ENCODE data around the gene DIP2C. TPM values are rescaled to one million over a fixed set of nuclear protein-coding genes. Genes with fewer than 3 reads are reported as not detected.

DIP2C gene
- total and polyA plus RNA-seq, 2 donors (not counting 1 experiment from before 2014, with no cell fraction given): 1.3 to 1.9 TPM

DNA sequence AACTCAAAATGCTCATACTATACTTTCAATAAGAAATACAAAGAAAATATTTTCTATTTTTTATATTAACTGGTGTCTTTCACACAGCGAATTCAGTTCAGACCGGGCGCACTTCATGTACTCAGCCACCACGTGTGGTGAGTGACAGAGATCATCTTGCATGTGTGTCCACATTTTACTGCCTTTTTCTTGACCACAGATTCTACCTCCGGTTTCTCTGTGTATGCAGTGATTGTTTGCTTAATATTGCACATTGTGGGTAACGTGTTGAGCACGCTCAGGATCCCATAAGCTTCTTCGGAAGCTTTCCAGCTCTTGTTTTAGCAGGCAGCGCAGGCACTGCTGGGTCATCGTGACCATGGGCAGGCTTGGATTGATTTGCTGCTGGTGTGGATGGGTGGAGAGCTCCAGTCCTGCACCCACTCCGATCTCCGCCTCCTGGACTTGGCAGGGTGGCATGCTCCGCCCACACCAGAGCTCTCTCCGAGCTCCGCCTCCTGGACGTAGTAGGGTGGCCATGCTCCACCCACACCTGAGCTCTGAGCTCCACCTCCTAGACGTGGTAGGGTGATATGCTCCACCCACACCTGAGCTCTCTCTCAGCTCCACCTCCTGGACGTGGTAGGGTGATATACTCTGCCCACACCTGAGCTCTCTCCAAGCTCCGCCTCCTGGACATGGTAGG is 253.3 kb downstream of the DIP2C start:
- Histone ChIP-seq H3K27me3 (replicated peaks in 1 of 4; ENCODE audit: control extremely low read depth in 1 of 4, control insufficient read depth in 3 of 4, insufficient read depth in 4 of 4, low read length in 3 of 4) (no peaks in the 10 kb centered on the region), H2AFZ (ENCODE audit: insufficient read depth, low read depth, low read length, poor library complexity, severe bottlenecking) (no peak overlapping the region), H3K4me1 (ENCODE audit: control insufficient read depth in 2 of 2, insufficient read depth in 2 of 2, low read length in 2 of 2) (no peaks in the 10 kb centered on the region), H3K4me2 (replicated peaks; ENCODE audit: low read depth, low read length, poor library complexity, severe bottlenecking) (no peak overlapping the region), H3K36me3 (replicated peaks in 1 of 2; ENCODE audit: control extremely low read depth in 1 of 2, control insufficient read depth in 1 of 2, extremely low read depth in 1 of 2, insufficient read depth in 2 of 2, low read length in 1 of 2) (no peaks in the 10 kb centered on the region), H3K79me2 (ENCODE audit: control insufficient read depth, insufficient read depth, low read length) (no peaks in the 10 kb centered on the region), H3K9ac (ENCODE audit: low read length) (no peak overlapping the region), H4K20me1 (ENCODE audit: control insufficient read depth, insufficient read depth, low read length, poor library complexity, severe bottlenecking) (no peaks in the 10 kb centered on the region), H3K4me3 (ENCODE audit: control extremely low read depth in 1 of 5, extremely low read depth in 1 of 5, insufficient read depth in 1 of 5, low read depth in 2 of 5, low read length in 4 of 5) (no peak overlapping the region), H3K9me3 (ENCODE audit: control extremely low read depth in 1 of 3, control insufficient read depth in 2 of 3, insufficient read depth in 1 of 3, low read length in 2 of 3) (peaks cover 0 to 13% (median 0%) of the 10 kb centered on the region in 3 donors), H3K27ac (ENCODE audit: low read length in 2 of 2) (no peak overlapping the region)
- H3K4me3 Mint-ChIP-seq: no peak overlapping the region
- no peak overlapping the region for H3K27ac Mint-ChIP-seq
- WGBS (ENCODE audit: insufficient coverage): 100% methylated on average over 13 of the region's 19 CpGs
- POLR2A ChIA-PET: no interaction called here
- DNase-seq: no peak
- no peaks in the 10 kb centered on the region for H3K4me1 Mint-ChIP-seq
- CTCF ChIA-PET: no interaction called here
- peaks cover 2% of the 10 kb centered on the region for H3K9me3 Mint-ChIP-seq (ENCODE audit: insufficient read depth)
- no peak for ATAC-seq (ENCODE audit: low read depth)
- intact Hi-C loops (cut with micrococcal nuclease): no loop called here
- H3K27me3 Mint-ChIP-seq: peaks cover 17% of the 10 kb centered on the region
- no peak for TF ChIP-seq EZH2 (IDR thresholded peaks at IDR 0.05; ENCODE audit: borderline replicate concordance, insufficient read depth, low read depth, low read length, poor library complexity, severe bottlenecking)
- TF ChIP-seq, protein P1, sequence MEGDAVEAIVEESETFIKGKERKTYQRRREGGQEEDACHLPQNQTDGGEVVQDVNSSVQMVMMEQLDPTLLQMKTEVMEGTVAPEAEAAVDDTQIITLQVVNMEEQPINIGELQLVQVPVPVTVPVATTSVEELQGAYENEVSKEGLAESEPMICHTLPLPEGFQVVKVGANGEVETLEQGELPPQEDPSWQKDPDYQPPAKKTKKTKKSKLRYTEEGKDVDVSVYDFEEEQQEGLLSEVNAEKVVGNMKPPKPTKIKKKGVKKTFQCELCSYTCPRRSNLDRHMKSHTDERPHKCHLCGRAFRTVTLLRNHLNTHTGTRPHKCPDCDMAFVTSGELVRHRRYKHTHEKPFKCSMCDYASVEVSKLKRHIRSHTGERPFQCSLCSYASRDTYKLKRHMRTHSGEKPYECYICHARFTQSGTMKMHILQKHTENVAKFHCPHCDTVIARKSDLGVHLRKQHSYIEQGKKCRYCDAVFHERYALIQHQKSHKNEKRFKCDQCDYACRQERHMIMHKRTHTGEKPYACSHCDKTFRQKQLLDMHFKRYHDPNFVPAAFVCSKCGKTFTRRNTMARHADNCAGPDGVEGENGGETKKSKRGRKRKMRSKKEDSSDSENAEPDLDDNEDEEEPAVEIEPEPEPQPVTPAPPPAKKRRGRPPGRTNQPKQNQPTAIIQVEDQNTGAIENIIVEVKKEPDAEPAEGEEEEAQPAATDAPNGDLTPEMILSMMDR (IDR thresholded peaks at IDR 0.05): no peak

- no peak overlapping the region for H3K27ac ChIP-seq (ENCODE audit: low read length in 2 of 2)
- ChIA-PET POLR2A (no interaction called here), CTCF (no interaction called here)
- TF ChIP-seq EZH2 (IDR thresholded peaks at IDR 0.05; ENCODE audit: borderline replicate concordance, insufficient read depth, low read depth, low read length, poor library complexity, severe bottlenecking): no peak
- TF ChIP-seq, protein P1 (IDR thresholded peaks at IDR 0.05): no peak
- H3K9me3 Mint-ChIP-seq (ENCODE audit: insufficient read depth): peaks cover 2% of the 10 kb centered on the region
- no peak overlapping the region for H2AFZ ChIP-seq (ENCODE audit: insufficient read depth, low read depth, low read length, poor library complexity, severe bottlenecking)
- DNase-seq: no peak
- intact Hi-C loops (cut with micrococcal nuclease): no loop called here
- H3K27ac Mint-ChIP-seq: no peak overlapping the region
- no peaks in the 10 kb centered on the region for H4K20me1 ChIP-seq (ENCODE audit: control insufficient read depth, insufficient read depth, low read length, poor library complexity, severe bottlenecking)
- no peak for ATAC-seq (ENCODE audit: low read depth)
- H3K4me1 Mint-ChIP-seq: no peaks in the 10 kb centered on the region
- no peak overlapping the region for H3K4me2 ChIP-seq (replicated peaks; ENCODE audit: low read depth, low read length, poor library complexity, severe bottlenecking)
- H3K36me3 ChIP-seq (replicated peaks in 1 of 2; ENCODE audit: control extremely low read depth in 1 of 2, control insufficient read depth in 1 of 2, extremely low read depth in 1 of 2, insufficient read depth in 2 of 2, low read length in 1 of 2): no peaks in the 10 kb centered on the region
- no peaks in the 10 kb centered on the region for H3K4me1 ChIP-seq (ENCODE audit: control insufficient read depth in 2 of 2, insufficient read depth in 2 of 2, low read length in 2 of 2)
- H3K27me3 ChIP-seq (replicated peaks in 1 of 4; ENCODE audit: control extremely low read depth in 1 of 4, control insufficient read depth in 3 of 4, insufficient read depth in 4 of 4, low read length in 3 of 4): no peaks in the 10 kb centered on the region
- H3K4me3 ChIP-seq (ENCODE audit: control extremely low read depth in 1 of 5, extremely low read depth in 1 of 5, insufficient read depth in 1 of 5, low read depth in 2 of 5, low read length in 4 of 5): no peak overlapping the region
- WGBS (ENCODE audit: insufficient coverage): 75% methylated on average over 1 of the region's 3 CpGs
- H3K4me3 Mint-ChIP-seq: no peak overlapping the region
- H3K79me2 ChIP-seq (ENCODE audit: control insufficient read depth, insufficient read depth, low read length): no peaks in the 10 kb centered on the region
- H3K9ac ChIP-seq (ENCODE audit: low read length): no peak overlapping the region
- H3K9me3 ChIP-seq (ENCODE audit: control extremely low read depth in 1 of 3, control insufficient read depth in 2 of 3, insufficient read depth in 1 of 3, low read length in 2 of 3): peaks cover 0 to 13% (median 0%) of the 10 kb centered on the region in 3 donors
- peaks cover 17% of the 10 kb centered on the region for H3K27me3 Mint-ChIP-seq
These were observed 254.1 kb downstream of the DIP2C start for GRCh38 chr10:435397-435796.
